GM15510 (cell line): ENCODE data around the gene RNF125.

Experiments used
- POLR2A ChIP-seq: IDR thresholded peaks from 3 replicates; pipeline ENCODE4 v1.6.1; 2011; ENCODE audit warnings: borderline replicate concordance; ENCODE audit not compliant: insufficient read length; ENCODE audit errors: extremely low read depth

The RNF125 gene

GRCh38 chr18:32067375-32068167 lies 48.9 kb downstream of the RNF125 start:
- no peak for TF ChIP-seq POLR2A

GRCh38 chr18:32072321-32072720 lies 53.7 kb downstream of the RNF125 start:
- TF ChIP-seq POLR2A: no peak

GRCh38 chr18:32074206-32074605 lies 55.6 kb downstream of the RNF125 start:
- no peak for TF ChIP-seq POLR2A

- TF ChIP-seq POLR2A: no peak
Measured at GRCh38 chr18:32078845-32079244, 60.2 kb downstream of the RNF125 start.

- TF ChIP-seq POLR2A: no peak
Measured at GRCh38 chr18:32081881-32082280, 63.3 kb downstream of the RNF125 start.

- TF ChIP-seq POLR2A: no peak
Measured at GRCh38 chr18:32083781-32084180, 65.2 kb downstream of the RNF125 start.

GRCh38 chr18:32086881-32087280 lies 68.3 kb downstream of the RNF125 start:
- no peak for TF ChIP-seq POLR2A

GRCh38 chr18:32091325-32091723 lies 72.7 kb downstream of the RNF125 start:
- no peak for TF ChIP-seq POLR2A

- peak; percentile 70 for TF ChIP-seq POLR2A
Measured at GRCh38 chr18:32091724-32092421, 73.2 kb downstream of the RNF125 start, which contains the start of gene RNF138. RNF138 (plus strand) TSS chr18:32091874; CDS start chr18:32092777, 903 bp downstream.

- peak; percentile 71 for TF ChIP-seq POLR2A
Measured at GRCh38 chr18:32092422-32093101, 73.9 kb downstream of the RNF125 start.

GRCh38 chr18:32093102-32093511 lies 74.5 kb downstream of the RNF125 start:
- TF ChIP-seq POLR2A: no peak

GRCh38 chr18:32093523-32093922 lies 74.9 kb downstream of the RNF125 start:
- TF ChIP-seq POLR2A: no peak

GRCh38 chr18:32095192-32095899 lies 76.7 kb downstream of the RNF125 start:
- no peak for TF ChIP-seq POLR2A

- TF ChIP-seq POLR2A: no peak
Measured at GRCh38 chr18:32095900-32096229, 77.2 kb downstream of the RNF125 start.

- no peak for TF ChIP-seq POLR2A
Measured at GRCh38 chr18:32096946-32097345, 78.3 kb downstream of the RNF125 start.
